NCI-H1436 (cell line): ENCODE results near the gene TWNK.

ENCODE experiments used
- DNase-seq: peaks from one replicate; lab custom pipeline; 2025; lab: John Stamatoyannopoulos, UW

TWNK gene

DNA sequence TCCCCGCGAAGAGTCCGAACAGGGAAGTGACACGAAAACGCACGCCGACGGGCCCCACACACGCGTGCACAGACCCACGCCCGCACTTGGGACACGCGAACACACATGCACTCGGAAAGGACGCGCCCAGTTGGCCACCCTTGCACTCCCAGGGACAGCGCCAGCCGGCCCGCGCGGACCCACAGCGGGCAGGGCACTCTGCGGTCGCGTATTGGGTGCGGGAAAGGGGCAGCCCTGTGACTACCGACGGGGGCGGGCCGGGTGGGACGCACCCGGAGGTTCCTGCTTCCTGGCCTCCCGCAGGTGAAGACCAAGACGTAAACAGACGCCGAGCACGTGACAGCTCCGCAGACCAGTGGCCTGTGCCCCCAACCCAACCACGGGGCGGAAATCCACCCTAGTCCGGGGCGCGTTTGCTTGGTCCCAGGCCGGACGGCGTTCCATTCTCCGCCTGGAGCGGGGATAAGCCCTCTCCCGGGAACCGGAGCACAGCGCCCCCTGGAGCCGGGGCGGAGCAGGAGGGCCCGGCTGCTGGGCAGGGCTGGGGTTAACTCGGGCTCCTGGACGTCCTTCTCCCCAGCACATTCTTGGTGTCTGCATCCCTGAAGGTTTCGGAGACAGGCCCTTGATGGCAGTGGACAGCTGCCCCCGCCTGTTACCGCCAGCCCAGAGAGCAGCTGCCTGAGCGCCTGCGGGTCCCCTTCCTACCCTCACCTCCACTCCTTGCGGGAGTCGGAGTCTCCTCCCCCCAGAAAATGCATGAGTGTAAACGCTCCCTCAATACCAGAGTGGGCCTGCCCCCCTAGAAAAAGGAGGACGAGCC is 10.2 kb downstream of the TWNK start:
- peak; percentile 46 for DNase-seq

- peak; percentile 91 for DNase-seq
These were observed 11.0 kb downstream of the TWNK start for GRCh38 chr10:100998183-100998990.

- peak; percentile 57 for DNase-seq
These were observed 11.8 kb downstream of the TWNK start for GRCh38 chr10:100998991-100999741.

DNA sequence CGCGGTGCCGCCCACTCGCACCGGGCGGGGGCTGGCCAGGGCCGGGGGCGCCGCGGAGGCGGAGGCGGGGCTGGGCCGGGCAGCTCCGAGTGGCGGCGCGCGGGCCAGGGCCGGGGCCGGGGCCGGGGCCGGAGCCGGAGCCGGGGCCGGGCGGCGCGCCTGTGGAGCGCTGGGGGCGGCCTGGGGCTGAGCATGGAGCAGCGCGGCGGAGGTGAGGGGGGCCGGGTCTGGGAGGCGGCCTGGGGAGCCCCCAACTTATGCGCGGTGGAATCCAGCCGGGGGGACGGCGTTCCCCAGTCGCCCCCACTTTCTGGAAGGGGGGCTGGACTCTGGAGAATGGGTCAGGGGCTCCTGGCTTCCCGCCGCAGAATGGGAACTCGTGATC is 12.4 kb downstream of the TWNK start, which contains the start of gene LZTS2:
Gene LZTS2 (plus strand): TSS at position 67 of the 385 bp plus-strand sequence. CDS start 2,731 bp downstream, outside the sequence.
- no peak for DNase-seq

DNA sequence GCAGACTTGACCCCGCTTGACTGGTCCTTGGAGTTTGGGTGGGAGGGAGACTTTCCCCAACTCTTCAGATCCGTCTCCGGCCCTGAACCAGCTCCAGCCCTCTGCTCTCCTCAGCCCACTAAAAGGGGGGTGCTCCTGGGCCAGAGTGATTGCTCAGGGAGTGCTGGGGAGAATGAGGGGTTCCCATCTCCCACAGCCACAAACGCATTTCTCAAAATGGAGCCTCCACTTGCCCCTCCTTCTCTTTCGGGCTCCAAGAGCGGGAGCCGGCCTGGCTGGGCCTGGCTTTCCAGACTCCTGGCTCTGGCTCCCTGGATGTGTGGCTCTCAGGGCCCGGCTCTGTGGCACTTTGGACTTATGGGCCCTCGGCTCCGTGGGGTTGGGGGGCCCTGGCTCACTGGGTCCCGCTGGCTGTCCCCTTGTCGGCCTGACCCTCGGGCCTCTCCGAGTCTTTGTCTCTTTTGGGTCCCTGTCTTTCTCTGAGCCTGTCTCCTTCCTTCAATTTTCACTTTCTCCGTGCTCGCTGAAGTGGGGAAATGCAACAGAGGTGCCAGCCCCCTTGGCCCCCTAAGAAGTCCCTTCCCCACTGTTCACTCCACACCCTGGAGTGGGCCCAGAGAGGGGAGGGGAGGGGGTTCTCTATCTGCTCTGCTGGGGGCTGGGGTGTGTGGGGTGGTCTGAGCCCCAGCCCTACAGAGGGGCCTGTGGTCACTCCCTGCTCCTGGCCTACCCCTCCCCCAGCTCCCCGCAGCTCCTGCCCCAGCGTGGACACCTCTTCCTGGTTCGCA is 13.0 kb downstream of the TWNK start:
- DNase-seq, result no peak

GRCh38 chr10:101000915-101001658 is 13.7 kb downstream of the TWNK start:
- no peak for DNase-seq

DNA sequence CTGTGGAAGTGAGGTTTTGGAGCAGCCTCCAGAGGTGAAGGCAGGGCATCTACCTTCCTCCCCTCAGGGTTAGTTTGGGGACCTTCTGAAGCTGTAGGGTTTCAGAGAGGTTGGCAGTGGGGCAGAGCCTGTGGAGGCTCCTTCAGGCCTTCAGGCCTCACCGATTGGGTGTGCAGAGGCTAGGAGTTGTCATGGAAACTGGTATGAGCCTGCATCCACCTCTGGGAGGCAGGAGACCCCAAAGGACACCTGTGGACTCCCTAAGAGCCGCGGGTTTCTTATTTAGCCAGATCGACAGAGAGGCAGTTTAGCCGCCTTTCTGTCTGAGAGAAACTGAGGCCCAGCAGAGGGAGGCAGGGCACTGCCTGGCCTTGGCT is 14.3 kb downstream of the TWNK start:
- DNase-seq, result no peak

- DNase-seq, result no peak
These were observed 15.1 kb downstream of the TWNK start for GRCh38 chr10:101002456-101002855.

GRCh38 chr10:101003639-101004206 is 16.4 kb downstream of the TWNK start:
- no peak for DNase-seq

DNA sequence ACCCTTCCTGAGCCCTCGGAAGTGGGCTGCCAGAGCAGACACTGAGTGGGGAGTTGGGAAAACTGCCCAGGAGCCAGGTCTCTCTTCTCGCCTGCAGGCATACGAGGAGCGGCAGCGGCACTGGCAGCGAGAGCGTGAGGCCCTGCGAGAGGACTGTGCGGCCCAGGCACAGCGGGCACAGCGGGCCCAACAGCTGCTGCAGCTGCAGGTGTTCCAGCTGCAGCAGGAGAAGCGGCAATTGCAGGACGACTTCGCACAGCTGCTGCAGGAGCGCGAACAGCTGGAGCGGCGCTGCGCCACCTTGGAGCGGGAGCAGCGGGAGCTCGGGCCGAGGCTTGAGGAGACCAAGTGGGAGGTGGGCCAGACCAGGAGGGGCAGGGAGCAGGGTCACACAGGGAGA is 18.0 kb downstream of the TWNK start:
- no peak for DNase-seq

GRCh38 chr10:101005869-101006567 is 18.7 kb downstream of the TWNK start:
- no peak for DNase-seq

GRCh38 chr10:101006593-101007098 is 19.3 kb downstream of the TWNK start:
- DNase-seq, result no peak

DNA sequence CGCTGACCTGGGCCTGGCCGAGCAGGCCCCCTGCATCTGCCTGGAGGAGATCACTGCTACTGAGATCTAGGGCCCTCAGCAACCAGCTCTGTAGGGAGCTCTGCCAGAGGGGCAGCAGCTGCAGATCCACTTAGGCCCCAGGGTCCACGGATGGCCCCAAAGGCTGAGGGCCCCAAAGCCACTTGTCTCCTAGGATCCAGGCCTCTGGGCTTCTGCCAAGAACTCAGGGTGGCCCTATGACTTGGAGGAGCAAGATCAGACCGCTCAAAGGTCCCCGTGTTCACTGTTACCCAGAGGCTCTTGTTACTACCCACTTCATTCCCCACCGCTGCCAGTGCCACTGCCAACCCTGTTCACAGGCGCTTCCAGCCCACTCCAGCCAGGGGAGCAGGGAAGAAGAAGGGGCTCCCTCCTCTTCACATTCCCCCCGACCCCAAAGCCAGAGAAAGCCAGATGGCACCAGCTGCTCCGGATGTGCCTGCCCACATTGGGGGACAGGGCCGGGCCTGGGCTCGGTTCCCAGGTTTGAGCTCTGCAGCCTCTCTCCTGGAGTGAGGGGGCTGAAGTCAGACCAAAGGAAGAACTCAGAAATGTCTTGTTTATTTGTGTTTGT is 19.9 kb downstream of the TWNK start:
- DNase-seq, result no peak

DNA sequence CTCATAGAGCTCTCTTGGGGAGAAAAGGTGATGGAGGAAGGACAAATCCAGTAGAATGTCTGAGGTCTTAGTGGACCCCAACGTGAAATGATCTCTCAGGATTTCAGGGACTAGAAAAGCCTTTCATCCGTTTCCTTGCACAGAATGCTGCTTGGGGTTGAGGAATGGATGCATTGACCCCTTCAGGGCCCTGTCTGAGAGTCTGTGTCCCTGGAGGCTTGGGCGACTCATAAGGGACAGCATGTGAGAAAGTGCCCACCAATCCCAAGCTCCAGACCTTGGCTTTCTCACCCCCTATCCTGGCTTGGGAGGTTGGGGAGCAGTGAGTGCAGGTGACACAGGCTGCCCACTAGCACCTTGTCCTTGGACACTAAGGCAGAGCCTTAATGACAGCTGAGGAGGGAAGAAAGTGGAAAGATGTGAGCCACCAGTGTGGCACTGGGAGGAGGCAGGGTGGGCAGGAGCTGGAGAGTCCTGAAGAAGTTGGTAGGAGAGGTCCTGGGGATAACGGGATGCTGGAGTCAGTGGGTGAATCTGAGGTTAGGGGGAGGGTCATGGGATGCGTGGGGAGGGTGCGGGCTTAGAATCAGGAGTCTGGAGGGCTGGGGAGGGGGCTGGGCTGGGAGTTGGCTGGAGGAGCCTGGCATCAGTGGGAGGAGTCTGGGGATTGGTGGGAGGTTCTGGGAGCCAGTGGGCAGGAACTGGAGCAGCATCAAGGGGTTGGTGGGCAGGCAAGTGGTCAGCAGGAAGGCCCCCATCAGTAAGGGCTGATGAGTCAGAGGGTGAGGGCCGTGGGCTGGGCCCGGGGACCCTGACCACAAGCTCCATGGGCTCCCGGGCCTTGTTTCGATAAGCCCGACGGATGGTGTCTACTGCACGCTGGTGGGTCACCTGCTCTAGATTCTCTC is 20.8 kb downstream of the TWNK start:
- no peak for DNase-seq

DNA sequence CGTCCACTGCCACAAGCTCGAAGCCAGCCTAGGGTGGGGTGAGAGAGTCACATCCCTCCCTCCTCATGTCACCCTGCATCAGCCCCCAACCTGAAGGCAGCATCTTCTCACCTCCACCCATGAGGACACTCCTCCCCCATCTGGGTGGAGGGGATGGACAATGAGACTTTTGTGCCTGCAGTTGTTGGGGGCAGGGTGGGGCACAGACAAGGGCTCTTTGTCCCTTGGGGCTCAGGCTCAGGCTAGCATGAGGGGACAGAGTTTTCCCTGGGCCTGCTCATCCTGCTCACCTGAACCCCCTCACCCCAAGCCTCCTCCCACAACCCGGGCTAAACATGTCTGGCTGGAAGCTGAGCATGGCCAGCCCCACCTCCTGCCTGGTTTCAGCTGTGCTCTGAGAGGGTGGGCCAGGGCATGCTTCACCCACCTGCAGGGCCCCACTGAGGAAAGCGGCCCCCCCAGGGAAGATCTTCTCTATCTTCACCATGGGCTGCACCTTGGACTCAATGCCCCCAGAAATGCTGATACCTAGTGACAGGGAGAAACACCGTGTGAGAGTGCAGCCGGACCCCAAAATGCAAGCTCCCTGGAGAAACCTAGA is 21.6 kb downstream of the TWNK start:
- DNase-seq, result no peak

DNA sequence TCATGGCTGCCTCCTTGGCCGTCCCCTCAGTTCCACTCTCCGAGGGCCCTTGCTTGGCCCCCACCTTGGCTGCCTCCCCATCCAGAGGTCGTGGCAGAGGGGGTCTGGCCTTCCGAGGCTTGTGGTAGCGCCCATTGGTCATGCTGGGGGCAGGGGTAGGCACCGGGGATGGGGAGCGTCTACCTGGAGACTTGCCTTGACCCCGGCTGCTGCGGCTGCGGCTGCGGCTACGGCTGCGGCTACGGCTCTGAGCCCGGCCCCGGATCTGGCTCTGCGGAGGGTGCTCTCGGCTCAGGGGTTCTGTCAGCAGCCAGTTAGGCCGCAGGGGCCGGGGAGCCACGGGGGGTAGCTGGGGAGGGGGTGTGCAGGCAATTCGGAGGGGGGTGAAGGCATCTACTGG is 23.0 kb downstream of the TWNK start:
- DNase-seq, result no peak

GRCh38 chr10:101011517-101012423 is 24.4 kb downstream of the TWNK start:
- no peak for DNase-seq
